Lower leg skin (tissue), 3 donors: ENCODE measurements around the gene SNAI3.

ENCODE experiments used
- POLR2A ChIP-seq, 2 donors: fragments of 450-650 bp; IDR thresholded peaks; one replicate each; pipeline ENCODE4 v1.6.1; 2016 to 2017; ENCODE audit warnings: antibody characterized with exemption in 2 of 2, mild to moderate bottlenecking in 1 of 2, moderate library complexity in 1 of 2
- TF ChIP-seq, protein P1 (sequence below), 3 donors: fragments of 450-650 bp; IDR thresholded peaks; one replicate each; pipeline ENCODE4 v1.5.1; 2016; ENCODE audit warnings: antibody characterized with exemption in 3 of 3, mild to moderate bottlenecking in 3 of 3, moderate library complexity in 2 of 3

DNA sequence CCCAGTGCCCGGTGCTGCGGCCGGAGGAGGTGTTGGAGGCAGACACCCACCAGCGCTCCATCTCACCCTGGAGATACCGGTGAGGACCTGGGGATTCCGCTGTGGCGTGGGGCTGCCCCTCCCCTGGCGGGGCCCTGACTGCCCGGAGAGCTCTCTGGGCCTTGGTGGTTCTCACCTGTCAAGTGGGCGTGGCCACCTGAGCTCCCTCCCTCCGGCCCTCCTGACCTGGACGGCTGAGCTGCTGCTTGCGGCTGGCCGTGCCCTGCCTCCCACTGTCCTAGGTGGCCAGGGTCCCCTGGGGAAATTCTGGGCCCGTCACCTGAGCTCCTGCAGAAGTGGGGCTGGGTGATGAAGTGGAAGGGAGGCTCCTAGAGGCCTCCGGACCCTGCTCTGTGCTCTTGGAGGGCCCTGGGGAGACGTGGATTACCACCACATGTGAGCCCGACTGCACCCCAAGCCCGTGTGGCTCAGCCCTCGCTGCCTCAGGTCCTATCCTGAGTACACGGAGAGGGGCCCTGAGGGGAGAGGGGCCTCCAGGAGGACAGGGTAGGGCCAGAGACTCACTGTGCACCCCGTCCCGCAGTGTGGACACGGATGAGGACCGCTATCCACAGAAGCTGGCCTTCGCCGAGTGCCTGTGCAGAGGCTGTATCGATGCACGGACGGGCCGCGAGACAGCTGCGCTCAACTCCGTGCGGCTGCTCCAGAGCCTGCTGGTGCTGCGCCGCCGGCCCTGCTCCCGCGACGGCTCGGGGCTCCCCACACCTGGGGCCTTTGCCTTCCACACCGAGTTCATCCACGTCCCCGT is 46.9 kb downstream of the SNAI3 start:
- TF ChIP-seq, protein P1, sequence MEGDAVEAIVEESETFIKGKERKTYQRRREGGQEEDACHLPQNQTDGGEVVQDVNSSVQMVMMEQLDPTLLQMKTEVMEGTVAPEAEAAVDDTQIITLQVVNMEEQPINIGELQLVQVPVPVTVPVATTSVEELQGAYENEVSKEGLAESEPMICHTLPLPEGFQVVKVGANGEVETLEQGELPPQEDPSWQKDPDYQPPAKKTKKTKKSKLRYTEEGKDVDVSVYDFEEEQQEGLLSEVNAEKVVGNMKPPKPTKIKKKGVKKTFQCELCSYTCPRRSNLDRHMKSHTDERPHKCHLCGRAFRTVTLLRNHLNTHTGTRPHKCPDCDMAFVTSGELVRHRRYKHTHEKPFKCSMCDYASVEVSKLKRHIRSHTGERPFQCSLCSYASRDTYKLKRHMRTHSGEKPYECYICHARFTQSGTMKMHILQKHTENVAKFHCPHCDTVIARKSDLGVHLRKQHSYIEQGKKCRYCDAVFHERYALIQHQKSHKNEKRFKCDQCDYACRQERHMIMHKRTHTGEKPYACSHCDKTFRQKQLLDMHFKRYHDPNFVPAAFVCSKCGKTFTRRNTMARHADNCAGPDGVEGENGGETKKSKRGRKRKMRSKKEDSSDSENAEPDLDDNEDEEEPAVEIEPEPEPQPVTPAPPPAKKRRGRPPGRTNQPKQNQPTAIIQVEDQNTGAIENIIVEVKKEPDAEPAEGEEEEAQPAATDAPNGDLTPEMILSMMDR (IDR thresholded peaks at IDR 0.05), result no peak
- TF ChIP-seq POLR2A (IDR thresholded peaks at IDR 0.05), result no peak
